HUES6 (cell line): ENCODE results near the gene CSH1.
"Not testable (repeated sequence)": the region's sequence is repeated elsewhere in the genome, so short reads cannot be mapped to it uniquely, and the experiment has no call there.

Experiments
- H3K27ac ChIP-seq: 2 replicates; pipeline ENCODE4 v1.7.0; 2013; ENCODE audit warnings: low read depth, mild to moderate bottlenecking, low read length, inconsistent platforms
- H3K27me3 ChIP-seq: 2 replicates; pipeline ENCODE4 v1.6.1; 2013; ENCODE audit warnings: low read length; ENCODE audit not compliant: control insufficient read depth, insufficient read depth
- H3K36me3 ChIP-seq: 2 replicates; pipeline ENCODE4 v1.6.1; 2013; ENCODE audit warnings: low read length; ENCODE audit not compliant: control insufficient read depth, insufficient read depth
- H3K4me1 ChIP-seq: 2 replicates; pipeline ENCODE4 v1.6.1; 2013; ENCODE audit warnings: low read length; ENCODE audit not compliant: control insufficient read depth, insufficient read depth
- H3K4me3 ChIP-seq: 2 replicates; pipeline ENCODE4 v1.5.1; 2013; ENCODE audit warnings: low read depth, low read length
- H3K9ac ChIP-seq: one replicate; pipeline ENCODE4 v1.6.1; 2013; ENCODE audit warnings: mild to moderate bottlenecking, low read length
- H3K9me3 ChIP-seq: 2 replicates; pipeline ENCODE4 v1.6.1; 2013; ENCODE audit warnings: low read depth, low read length; ENCODE audit not compliant: control insufficient read depth, insufficient read depth

CSH1 gene

DNA sequence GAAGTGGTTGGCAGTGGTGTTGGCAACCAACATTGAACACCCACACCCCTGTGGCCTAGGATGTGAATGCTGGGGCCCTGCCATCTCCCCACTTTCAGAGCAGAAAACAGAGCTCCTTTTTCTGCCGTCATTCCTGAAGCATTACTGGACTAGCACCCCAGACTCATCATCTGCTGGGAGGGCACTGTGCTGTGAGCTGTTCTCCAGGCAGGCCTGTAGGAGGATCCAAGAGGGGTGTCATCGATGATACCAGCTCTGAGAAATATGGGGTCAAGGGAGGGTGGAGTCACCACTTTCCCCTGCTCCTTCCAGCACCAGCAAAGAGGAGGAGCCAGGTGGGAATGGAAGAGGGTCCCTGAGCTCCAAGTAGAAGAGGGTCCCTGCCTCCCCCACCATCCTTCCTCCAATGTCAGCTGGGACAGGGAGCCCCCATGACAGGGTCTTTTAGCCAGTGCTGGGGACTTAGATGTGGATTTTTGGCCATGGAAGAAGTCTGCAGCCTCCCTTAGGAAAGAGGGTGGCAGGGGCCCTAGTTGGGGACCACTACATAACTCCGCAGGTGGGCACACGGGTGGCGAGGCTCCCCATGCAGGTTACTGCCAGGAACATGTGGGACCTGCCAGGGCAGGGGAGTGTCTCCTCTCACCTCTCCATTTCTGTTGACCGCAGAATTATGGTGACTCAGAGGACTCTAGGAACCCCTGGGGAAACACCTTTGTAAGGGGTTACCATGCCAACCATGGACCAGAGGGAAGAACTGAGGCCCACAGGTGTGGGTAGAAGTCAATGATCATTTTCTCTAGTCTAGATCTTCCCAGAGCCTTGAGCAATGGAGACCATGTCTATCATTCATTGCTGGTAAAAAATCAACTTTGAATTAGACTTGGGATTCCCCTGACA is 2.8 kb upstream of the CSH1 start:
- H3K4me1 ChIP-seq, H3K9ac ChIP-seq, H3K36me3 ChIP-seq, H3K27ac ChIP-seq, H3K4me3 ChIP-seq, H3K9me3 ChIP-seq, H3K27me3 ChIP-seq: not testable (repeated sequence)

DNA sequence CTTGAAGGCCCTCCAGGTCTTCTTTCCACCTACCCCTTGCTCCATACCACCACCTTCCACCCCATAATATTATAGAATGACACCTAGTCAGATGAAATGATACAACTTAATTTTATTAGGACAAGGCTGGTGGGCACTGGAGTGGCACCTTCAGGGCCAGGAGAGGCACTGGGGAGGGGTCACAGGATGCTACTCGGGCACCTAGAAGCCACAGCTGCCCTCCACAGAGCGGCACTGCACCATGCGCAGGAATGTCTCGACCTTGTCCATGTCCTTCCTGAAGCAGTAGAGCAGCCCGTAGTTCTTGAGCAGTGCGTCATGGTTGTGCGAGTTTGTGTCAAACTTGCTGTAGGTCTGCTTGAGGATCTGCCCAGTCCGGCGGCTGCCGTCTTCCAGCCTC is 1.6 kb downstream of the CSH1 start:
- H3K27me3 ChIP-seq, H3K9me3 ChIP-seq, H3K27ac ChIP-seq, H3K4me3 ChIP-seq, H3K36me3 ChIP-seq, H3K4me1 ChIP-seq, H3K9ac ChIP-seq: not testable (repeated sequence)

DNA sequence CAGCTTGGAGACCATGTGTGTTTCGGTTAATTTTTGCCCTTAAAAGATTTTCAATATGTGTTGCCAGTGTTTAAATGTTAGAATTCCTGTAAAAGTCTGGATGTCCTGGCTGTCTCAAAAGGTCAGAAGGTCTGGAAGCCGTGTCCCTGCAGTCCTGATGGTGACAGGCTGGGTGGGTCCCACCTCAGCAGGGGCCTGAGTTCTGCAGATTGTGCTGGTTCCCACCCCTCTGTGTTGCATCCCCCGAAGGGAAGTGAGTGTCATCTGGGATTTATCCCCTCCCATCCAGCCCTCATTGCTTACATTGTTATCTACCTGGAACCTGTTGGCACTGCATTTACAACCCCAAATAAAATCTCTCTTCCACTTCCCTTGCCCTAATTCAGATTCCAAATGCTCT is 2.4 kb downstream of the CSH1 start:
- H3K36me3 ChIP-seq, H3K4me1 ChIP-seq, H3K9ac ChIP-seq, H3K4me3 ChIP-seq, H3K27ac ChIP-seq, H3K27me3 ChIP-seq, H3K9me3 ChIP-seq: not testable (repeated sequence)

DNA sequence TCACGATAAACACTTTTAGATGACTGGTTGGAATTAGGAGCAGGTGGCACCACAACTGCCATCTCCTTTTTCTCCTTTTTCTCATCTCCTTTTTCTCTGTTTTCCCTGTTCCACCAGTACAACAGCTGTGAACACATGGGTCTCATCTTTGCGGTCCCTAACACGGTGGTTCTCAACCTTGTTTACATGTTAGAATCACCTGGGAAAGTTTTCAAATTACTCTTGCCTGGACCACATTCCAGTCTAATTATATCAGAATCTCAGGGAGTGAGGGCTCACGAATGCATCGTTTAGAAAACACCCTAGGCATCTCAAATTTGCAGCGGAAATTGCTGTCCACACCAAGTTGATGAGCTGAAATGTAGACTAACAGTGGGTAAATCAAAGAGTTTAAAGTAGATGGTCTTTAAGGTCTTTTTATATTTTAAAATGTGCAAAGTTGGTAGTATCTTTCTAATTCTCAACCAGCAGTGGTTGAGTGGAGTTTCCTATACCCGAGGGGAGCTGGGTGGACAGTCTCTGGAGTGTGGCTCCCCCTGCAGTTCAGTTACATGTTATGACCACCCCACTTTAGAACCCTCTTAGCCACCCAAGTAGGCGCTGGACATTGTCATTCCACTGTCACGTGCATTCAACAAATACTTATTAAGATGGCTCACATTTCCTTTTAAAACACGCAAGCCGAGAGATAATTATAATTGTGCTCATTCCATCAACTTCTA is 3.9 kb downstream of the CSH1 start:
- H3K4me3 ChIP-seq, H3K9ac ChIP-seq, H3K27me3 ChIP-seq, H3K27ac ChIP-seq, H3K4me1 ChIP-seq, H3K36me3 ChIP-seq, H3K9me3 ChIP-seq: not testable (repeated sequence)

DNA sequence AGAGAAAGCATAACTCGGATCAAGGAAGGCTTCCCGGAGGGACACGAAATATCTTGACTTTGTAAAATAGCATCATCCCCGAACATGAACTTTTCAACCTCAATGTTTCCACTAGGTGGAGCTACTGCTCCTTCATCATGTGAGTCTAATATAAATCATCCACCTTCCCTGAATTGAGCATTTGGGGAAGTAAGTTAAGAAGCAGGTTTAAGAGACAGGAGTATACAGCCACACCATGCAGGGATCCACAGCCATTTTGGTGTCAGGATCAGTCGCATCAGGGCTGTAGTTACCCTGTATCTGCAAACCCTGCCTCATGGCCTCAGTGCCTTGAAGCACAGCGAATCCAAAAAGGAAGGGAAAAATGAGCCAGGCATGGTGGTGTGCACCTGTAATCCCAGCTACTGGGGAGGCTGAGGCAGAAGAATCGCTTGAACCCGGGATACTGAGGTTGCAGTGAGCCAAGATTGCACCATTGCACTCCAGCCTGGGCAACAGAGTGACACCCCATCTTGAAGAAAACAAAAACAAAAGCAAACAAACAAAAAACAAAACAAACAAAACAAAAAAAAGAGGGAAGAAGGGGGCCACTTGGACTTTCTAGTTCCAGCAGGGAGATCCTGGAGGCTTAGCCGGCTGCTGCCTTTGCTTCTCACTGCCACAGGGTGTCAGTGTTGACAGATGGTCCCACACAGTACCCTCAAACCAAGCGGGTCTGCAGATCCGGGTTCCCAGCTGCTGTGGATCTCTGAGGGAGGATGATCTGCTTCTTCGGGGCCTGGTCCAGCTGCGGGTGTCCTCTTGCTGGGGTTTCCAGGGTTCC is 7.1 kb downstream of the CSH1 start:
- not testable (repeated sequence) for H3K27ac ChIP-seq, H3K36me3 ChIP-seq, H3K27me3 ChIP-seq, H3K4me1 ChIP-seq, H3K4me3 ChIP-seq, H3K9ac ChIP-seq, H3K9me3 ChIP-seq

DNA sequence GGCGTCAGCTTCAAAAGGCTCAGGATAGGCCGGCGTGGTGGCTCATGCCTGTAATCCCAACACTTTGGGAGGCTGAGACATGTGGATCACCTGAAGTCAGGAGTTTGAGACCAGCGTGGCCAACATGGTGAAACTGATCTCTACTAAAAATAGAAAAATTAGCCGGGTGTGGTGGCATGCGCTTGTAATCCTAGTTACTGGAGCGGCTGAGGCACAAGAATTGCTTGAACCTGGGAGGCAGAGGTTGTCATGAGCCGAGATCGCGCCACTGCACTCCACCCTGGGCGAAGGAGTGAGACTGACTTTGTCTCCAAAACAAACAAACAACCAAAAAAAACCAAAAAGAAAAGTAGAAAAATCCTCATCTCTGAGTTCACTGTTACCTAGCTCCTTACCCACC is 11.3 kb downstream of the CSH1 start:
- H3K9me3 ChIP-seq, H3K9ac ChIP-seq: not testable (repeated sequence)
- H3K4me1 ChIP-seq, result peaks cover 14% of the 10 kb centered on the region

DNA sequence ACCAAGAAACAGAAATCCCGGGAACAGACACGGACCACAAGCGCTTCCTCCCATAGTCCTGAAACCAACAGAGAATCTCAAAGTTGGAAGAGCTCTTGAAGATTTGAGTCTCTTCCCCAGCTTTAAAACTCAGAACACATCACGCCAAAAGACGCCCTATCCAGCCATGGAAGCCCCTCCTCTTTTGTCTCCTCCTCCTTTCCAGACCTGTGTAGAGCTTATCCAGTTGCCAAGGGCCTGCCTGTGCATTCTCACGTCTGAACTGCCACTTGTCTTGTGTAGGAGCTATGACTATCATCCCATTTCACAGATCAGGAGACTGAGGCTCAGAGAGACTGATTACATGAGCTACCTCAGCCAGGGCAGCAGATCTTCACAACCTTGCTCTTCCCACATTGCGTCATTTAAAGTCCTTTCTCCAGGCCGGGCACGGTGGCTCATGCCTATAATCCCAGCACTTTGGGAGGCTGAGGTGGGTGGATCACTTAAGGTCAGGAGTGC is 13.7 kb downstream of the CSH1 start:
- not testable (repeated sequence) for H3K9ac ChIP-seq, H3K36me3 ChIP-seq, H3K9me3 ChIP-seq, H3K27ac ChIP-seq, H3K4me3 ChIP-seq, H3K27me3 ChIP-seq
- peaks cover 14% of the 10 kb centered on the region for H3K4me1 ChIP-seq

More for the DNA sequence above, 11.3 kb downstream of the CSH1 start:
- H3K36me3 ChIP-seq, H3K27me3 ChIP-seq, H3K27ac ChIP-seq, H3K4me3 ChIP-seq: not testable (repeated sequence)

DNA sequence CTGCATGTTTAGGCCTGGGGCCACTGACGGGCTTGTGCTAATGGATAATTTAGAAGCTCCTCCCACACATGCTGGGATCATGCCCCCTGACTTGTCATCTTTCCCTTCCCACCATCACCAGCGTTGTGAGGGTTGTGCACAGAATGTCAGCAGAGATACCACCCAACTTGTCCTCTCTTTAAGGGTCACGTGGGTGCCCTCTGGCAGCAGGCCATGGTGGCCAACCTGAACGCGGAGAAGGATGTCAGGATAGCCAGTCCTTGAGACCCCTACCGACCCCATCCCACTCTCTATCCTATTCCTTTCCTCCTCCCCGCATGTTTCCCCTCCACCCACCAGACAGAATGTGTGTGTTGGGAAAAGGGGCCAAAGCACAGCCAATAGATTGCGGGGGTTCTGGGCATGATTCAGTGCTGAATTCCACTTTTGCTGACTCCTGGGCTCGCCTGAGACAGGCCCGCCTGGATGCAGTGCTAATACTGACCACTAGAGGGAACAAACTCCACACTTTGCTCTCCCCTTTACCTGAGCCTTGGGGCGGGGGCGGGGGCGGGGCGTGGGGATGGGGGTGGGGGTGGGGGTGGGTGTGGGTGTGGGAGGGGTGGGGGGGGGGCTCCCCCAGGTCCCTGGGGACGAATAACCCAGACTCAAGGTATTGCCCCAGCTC is 14.3 kb downstream of the CSH1 start, which contains the start of gene GH2:
GH2 (minus strand) TSS at position 10 of the 667 bp plus-strand sequence. CDS start 143 bp downstream, outside the sequence.
- Histone ChIP-seq H3K4me1 (peaks cover 14% of the 10 kb centered on the region), H3K36me3 (no peaks in the 10 kb centered on the region), H3K9me3 (no peaks in the 10 kb centered on the region), H3K27me3 (no peaks in the 10 kb centered on the region), H3K4me3 (peak within 1 kb of the TSS; percentile 16; the same call in 1 of the 2 replicates), H3K27ac (no peak within 1 kb of the TSS), H3K9ac (no peak within 1 kb of the TSS)

DNA sequence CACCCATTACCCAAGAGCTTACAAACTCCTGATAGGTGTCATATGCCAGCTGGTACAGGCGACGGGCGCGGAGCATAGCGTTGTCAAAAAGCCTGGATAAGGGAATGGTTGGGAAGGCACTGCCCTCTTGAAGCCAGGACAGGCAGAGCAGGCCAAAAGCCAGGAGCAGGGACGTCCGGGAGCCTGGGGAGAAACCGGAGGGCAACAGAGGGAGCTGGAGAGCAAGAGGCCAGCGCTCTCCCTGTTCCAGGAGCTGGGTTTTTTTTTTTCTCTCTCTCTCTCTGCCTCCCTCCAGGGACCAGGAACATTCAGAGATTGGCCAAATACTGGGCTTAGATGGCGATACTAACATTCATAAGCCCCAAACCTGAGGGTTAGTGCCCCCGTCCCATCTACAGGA is 15.0 kb downstream of the CSH1 start:
- not testable (repeated sequence) for H3K27ac ChIP-seq, H3K27me3 ChIP-seq, H3K9me3 ChIP-seq, H3K36me3 ChIP-seq, H3K9ac ChIP-seq
- Histone ChIP-seq H3K4me1 (peaks cover 14% of the 10 kb centered on the region), H3K4me3 (peak overlapping the region; percentile 16; the same call in 1 of the 2 replicates)

DNA sequence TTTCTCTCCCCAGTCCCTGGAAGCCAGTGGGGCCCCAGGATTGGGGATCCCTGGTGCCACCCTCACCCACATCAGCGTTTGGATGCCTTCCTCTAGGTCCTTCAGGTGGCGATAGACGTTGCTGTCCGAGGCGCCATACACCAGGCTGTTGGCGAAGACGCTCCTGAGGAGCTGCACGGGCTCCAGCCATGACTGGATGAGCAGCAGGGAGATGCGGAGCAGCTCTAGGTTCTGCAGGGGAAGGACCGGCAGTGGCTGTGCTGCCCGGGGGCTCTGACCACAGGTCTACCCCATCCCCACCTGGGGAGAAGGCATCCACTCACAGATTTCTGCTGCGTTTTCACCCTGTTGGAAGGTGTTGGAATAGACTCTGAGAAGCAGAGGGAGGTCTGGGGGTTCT is 15.7 kb downstream of the CSH1 start:
- no peaks in the 10 kb centered on the region for H3K9me3 ChIP-seq
- H3K27ac ChIP-seq, result no peak overlapping the region
- H3K9ac ChIP-seq, result no peak overlapping the region
- H3K4me3 ChIP-seq, result no peak overlapping the region
- peaks cover 14% of the 10 kb centered on the region for H3K4me1 ChIP-seq
- no peaks in the 10 kb centered on the region for H3K27me3 ChIP-seq
- no peaks in the 10 kb centered on the region for H3K36me3 ChIP-seq
